Measurements from ENCODE around the gene PHC1. TPM values are rescaled to one million over a fixed set of nuclear protein-coding genes. Genes with fewer than 3 reads are reported as not detected.

Gene PHC1
- total RNA-seq, 2 donors from 2014 or later: 38.2 to 104 TPM

GRCh38 chr12:8890313-8891085 is 23.8 kb upstream of the PHC1 start:
- intact Hi-C loops (cut with DNase I): loop anchor here (5.0 kb wide), 1 partner anchor 208 kb away; no protein-coding TSS in a partner anchor

GRCh38 chr12:8891976-8892375 is 22.3 kb upstream of the PHC1 start:
- Histone ChIP-seq H3K27me3 (replicated peaks; ENCODE audit: insufficient read depth) (no peaks in the 10 kb centered on the region), H3K9me3 (no peaks in the 10 kb centered on the region), H3K27ac (no peak overlapping the region), H3K36me3 (no peaks in the 10 kb centered on the region), H3K4me1 (replicated peaks) (no peaks in the 10 kb centered on the region), H3K4me3 (no peak overlapping the region)
- TF ChIP-seq POLR2A (IDR thresholded peaks at IDR 0.05): no peak
- TF ChIP-seq CTCF (IDR thresholded peaks at IDR 0.05): no peak
- TF ChIP-seq POLR2AphosphoS5 (IDR thresholded peaks at IDR 0.05): no peak
- WGBS: 97% methylated on average over 3 of the region's 3 CpGs
- intact Hi-C loops (cut with DNase I): loop anchor here (5.0 kb wide), 1 partner anchor 210 kb away; no protein-coding TSS in a partner anchor
- no peak for DNase-seq (ENCODE audit: low spot score)

More at GRCh38 chr12:8890313-8891085, 23.8 kb upstream of the PHC1 start:
- no peaks in the 10 kb centered on the region for H3K4me1 ChIP-seq (replicated peaks)
- DNase-seq (ENCODE audit: low spot score): peak; percentile 34
- no peaks in the 10 kb centered on the region for H3K9me3 ChIP-seq
- 32% methylated on average over 14 of the region's 14 CpGs for WGBS
- TF ChIP-seq POLR2A (IDR thresholded peaks at IDR 0.05) (no peak), CTCF (IDR thresholded peaks at IDR 0.05) (peak; percentile 77 to 90 (median 84)), POLR2AphosphoS5 (IDR thresholded peaks at IDR 0.05) (peak; percentile 29)
- H3K36me3 ChIP-seq: no peaks in the 10 kb centered on the region
- H3K27ac ChIP-seq: no peak overlapping the region
- no peaks in the 10 kb centered on the region for H3K27me3 ChIP-seq (replicated peaks; ENCODE audit: insufficient read depth)
- peak overlapping the region; percentile 18 to 32 for H3K4me3 ChIP-seq

- H3K9me3 ChIP-seq: no peaks in the 10 kb centered on the region
- no peaks in the 10 kb centered on the region for H3K27me3 ChIP-seq (replicated peaks; ENCODE audit: insufficient read depth)
- H3K4me3 ChIP-seq: no peak overlapping the region
- DNase-seq (ENCODE audit: low spot score): no peak
- no peaks in the 10 kb centered on the region for H3K36me3 ChIP-seq
- H3K27ac ChIP-seq: no peak overlapping the region
- intact Hi-C loops (cut with DNase I): loop anchor here (5.0 kb wide), 1 partner anchor 212 kb away; no protein-coding TSS in a partner anchor
- no peak for TF ChIP-seq POLR2AphosphoS5 (IDR thresholded peaks at IDR 0.05)
- no peak for TF ChIP-seq POLR2A (IDR thresholded peaks at IDR 0.05)
- TF ChIP-seq CTCF (IDR thresholded peaks at IDR 0.05): no peak
- H3K4me1 ChIP-seq (replicated peaks): no peaks in the 10 kb centered on the region
Measured at GRCh38 chr12:8894378-8894777, 19.9 kb upstream of the PHC1 start.

- intact Hi-C loops (cut with DNase I): loop anchor here (5.0 kb wide), 1 partner anchor 213 kb away; no protein-coding TSS in a partner anchor
- WGBS: 56% methylated on average over 1 of the region's 1 CpG
- Histone ChIP-seq H3K9me3 (no peaks in the 10 kb centered on the region), H3K27ac (no peak overlapping the region), H3K36me3 (no peaks in the 10 kb centered on the region), H3K4me3 (no peak overlapping the region), H3K27me3 (replicated peaks; ENCODE audit: insufficient read depth) (no peaks in the 10 kb centered on the region), H3K4me1 (replicated peaks) (no peaks in the 10 kb centered on the region)
- TF ChIP-seq POLR2A (IDR thresholded peaks at IDR 0.05) (no peak), CTCF (IDR thresholded peaks at IDR 0.05) (no peak), POLR2AphosphoS5 (IDR thresholded peaks at IDR 0.05) (no peak)
- no peak for DNase-seq (ENCODE audit: low spot score)
Measured at GRCh38 chr12:8894986-8895385, 19.3 kb upstream of the PHC1 start.

GRCh38 chr12:8897081-8897480 is 17.2 kb upstream of the PHC1 start:
- Histone ChIP-seq H3K27me3 (replicated peaks; ENCODE audit: insufficient read depth) (no peaks in the 10 kb centered on the region), H3K4me3 (no peak overlapping the region), H3K27ac (no peak overlapping the region), H3K9me3 (no peaks in the 10 kb centered on the region), H3K36me3 (no peaks in the 10 kb centered on the region), H3K4me1 (replicated peaks) (no peaks in the 10 kb centered on the region)
- intact Hi-C loops (cut with DNase I): no loop called here
- DNase-seq (ENCODE audit: low spot score): no peak
- 92% methylated on average over 7 of the region's 7 CpGs for WGBS
- no peak for TF ChIP-seq POLR2A (IDR thresholded peaks at IDR 0.05)
